Testis (tissue), 3 donors: ENCODE results near the gene PSMB9. TPM values are rescaled to one million over a fixed set of nuclear protein-coding genes. Genes with fewer than 3 reads are reported as not detected.

Experiments
- DNase-seq: peaks from one replicate; pipeline ENCODE4 v3.0.0-alpha.2; 2019
- H3K27ac ChIP-seq, 2 donors: fragments of 200-600 bp; sonication (generic); one replicate each; pipeline ENCODE4 v1.5.1; 2019
- H3K27me3 ChIP-seq: fragments of 200-600 bp; sonication (generic); one replicate; pipeline ENCODE4 v1.5.1; 2019
- H3K36me3 ChIP-seq: fragments of 200-600 bp; sonication (generic); one replicate; pipeline ENCODE4 v1.5.1; 2017; ENCODE audit warnings: low read depth; ENCODE audit errors: missing control alignments
- H3K4me1 ChIP-seq: fragments of 200-600 bp; sonication (generic); one replicate; pipeline ENCODE4 v1.5.1; 2019
- H3K4me3 ChIP-seq, 2 donors: fragments of 200-600 bp; sonication (generic); one replicate each; pipeline ENCODE4 v1.5.1; 2017 to 2019
- H3K9me3 ChIP-seq: fragments of 200-600 bp; sonication (generic); one replicate; pipeline ENCODE4 v1.5.1; 2017
- POLR2A ChIP-seq: fragments of 450-650 bp; IDR thresholded peaks from one replicate; pipeline ENCODE4 v1.6.1; 2017; ENCODE audit warnings: antibody characterized with exemption, mild to moderate bottlenecking, moderate library complexity
- whole genome bisulfite sequencing, 2 donors: methylation state at CpG; one replicate each; pipeline ENCODE4 v1.1.5; 2018; 5-methylcytosine and 5-hydroxymethylcytosine counted together
- intact Hi-C: fragments of 100-400 bp; cut with DNase I; formaldehyde crosslinking; loops from one replicate; pipeline ENCODE4 v1.15.1; 2023; ENCODE audit warnings: low total_unique reads
- polyA plus RNA-seq: library from polyadenylated mRNA; stranded (reverse); fragments of 350-450 nt; fragmentation: Illumina TruSeq; extraction: RNeasy Lipid Tissue Mini Kit (QIAGEN cat#74804); gene quantifications from one replicate; pipeline ENCODE4 v1.2.3, GENCODE V29; 2014; ENCODE audit warnings: low read depth, low replicate concordance; ENCODE audit not compliant: insufficient read depth
- total RNA-seq, 2 donors: library from RNA; depleted of rRNA; stranded (reverse); fragments of >200 nt; gene quantifications; one replicate each; pipeline ENCODE4 v1.2.3, GENCODE V29; 2016
- TF ChIP-seq, protein P1 (sequence below), 3 experiments: fragments of 450-650 bp in 2 of 3; fragments of 200-600 bp in 1 of 3; sonication (generic) in 1 of 3; IDR thresholded peaks; one replicate each; pipeline ENCODE4 v1.5.1; 2016 to 2019; ENCODE audit warnings: antibody characterized with exemption in 3 of 3, mild to moderate bottlenecking in 2 of 3, moderate library complexity in 1 of 3

Gene PSMB9
- total and polyA plus RNA-seq, 3 donors from 2014 or later, result 6.2 to 29.7 (median 7.9) TPM

DNA sequence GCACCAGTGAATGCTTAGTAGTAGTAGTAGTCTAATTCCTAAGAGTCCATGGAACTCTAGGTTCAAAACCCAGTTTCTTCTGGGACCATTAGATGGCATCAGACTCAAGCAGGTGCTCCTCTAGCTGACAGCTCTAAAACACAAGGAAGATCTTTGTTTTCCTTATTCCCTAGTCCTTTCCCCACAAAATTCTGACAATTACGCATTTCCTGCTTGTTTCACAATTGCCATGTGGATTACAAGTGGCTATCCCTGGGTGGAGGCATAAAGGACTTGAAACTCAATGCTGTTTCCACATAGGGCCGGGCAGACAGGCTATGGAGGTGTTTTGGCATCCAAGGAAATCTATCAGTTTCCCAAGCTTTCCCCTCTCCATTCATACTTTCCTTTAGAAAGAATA lies 28.0 kb upstream of the PSMB9 start:
- H3K4me1 ChIP-seq, result no peaks in the 10 kb centered on the region
- no peak overlapping the region for H3K27ac ChIP-seq
- no peak for TF ChIP-seq POLR2A
- TF ChIP-seq, protein P1, sequence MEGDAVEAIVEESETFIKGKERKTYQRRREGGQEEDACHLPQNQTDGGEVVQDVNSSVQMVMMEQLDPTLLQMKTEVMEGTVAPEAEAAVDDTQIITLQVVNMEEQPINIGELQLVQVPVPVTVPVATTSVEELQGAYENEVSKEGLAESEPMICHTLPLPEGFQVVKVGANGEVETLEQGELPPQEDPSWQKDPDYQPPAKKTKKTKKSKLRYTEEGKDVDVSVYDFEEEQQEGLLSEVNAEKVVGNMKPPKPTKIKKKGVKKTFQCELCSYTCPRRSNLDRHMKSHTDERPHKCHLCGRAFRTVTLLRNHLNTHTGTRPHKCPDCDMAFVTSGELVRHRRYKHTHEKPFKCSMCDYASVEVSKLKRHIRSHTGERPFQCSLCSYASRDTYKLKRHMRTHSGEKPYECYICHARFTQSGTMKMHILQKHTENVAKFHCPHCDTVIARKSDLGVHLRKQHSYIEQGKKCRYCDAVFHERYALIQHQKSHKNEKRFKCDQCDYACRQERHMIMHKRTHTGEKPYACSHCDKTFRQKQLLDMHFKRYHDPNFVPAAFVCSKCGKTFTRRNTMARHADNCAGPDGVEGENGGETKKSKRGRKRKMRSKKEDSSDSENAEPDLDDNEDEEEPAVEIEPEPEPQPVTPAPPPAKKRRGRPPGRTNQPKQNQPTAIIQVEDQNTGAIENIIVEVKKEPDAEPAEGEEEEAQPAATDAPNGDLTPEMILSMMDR (IDR thresholded peaks at IDR 0.05), result peak in 2 of 3 experiments; percentile 5 to 26
- H3K4me3 ChIP-seq, result no peak overlapping the region
- WGBS, 2 donors, result 48 to 57% methylated on average over 2 of the region's 2 CpGs
- H3K9me3 ChIP-seq, result no peaks in the 10 kb centered on the region
- intact Hi-C loops, result no loop called here
- no peak for DNase-seq
- H3K27me3 ChIP-seq, result no peaks in the 10 kb centered on the region
- H3K36me3 ChIP-seq, result no peaks in the 10 kb centered on the region

DNA sequence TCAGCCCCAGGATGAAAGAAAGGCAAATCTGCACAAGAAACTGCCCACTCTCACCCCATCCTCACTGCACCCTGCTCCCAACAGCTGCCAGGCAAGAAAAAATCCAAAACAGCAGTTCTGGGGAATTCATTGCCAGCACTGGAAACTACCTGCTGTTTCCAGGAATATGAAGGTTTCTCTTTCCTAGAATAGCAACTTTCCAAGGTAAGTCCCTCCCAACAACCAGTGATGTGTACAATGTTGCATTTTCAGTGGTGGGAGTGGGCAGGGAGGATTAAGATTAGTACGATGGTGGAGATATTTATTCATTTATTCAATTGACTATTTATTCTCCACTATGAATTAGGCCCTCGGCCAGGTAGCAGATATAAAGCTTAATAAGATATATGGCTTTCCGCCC lies 27.0 kb upstream of the PSMB9 start:
- no peak overlapping the region for H3K27ac ChIP-seq
- H3K9me3 ChIP-seq, result no peaks in the 10 kb centered on the region
- no peak for DNase-seq
- no peak overlapping the region for H3K4me3 ChIP-seq
- intact Hi-C loops, result no loop called here
- 53 to 66% methylated on average over 3 of the region's 3 CpGs for WGBS, 2 donors
- H3K36me3 ChIP-seq, result no peaks in the 10 kb centered on the region
- TF ChIP-seq, protein P1 (IDR thresholded peaks at IDR 0.05), result no peak
- no peak for TF ChIP-seq POLR2A
- no peaks in the 10 kb centered on the region for H3K27me3 ChIP-seq
- H3K4me1 ChIP-seq, result no peaks in the 10 kb centered on the region

DNA sequence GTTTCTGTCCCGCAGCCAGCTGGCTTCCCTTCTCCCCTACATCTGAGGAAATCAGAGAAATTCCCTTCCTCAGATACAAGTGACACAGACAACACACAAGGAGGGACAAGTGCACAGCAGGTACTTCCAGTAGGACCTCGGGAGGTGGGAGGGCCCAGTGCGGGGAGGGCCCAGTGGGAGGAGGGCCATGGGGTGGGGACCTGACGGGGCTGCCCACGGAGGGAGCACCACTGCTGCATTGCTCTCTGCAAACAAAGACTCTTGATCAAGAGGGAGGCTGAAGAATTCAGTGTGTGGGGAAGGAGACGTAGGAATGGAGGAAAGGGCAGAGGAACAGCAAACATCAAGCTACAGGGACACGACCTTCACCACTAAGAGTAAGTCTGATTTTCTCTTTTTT lies 24.5 kb upstream of the PSMB9 start:
- intact Hi-C loops, result no loop called here

GRCh38 chr6:32830017-32830416 lies 24.0 kb upstream of the PSMB9 start:
- Histone ChIP-seq H3K27ac (no peak overlapping the region), H3K4me3 (no peak overlapping the region), H3K36me3 (no peaks in the 10 kb centered on the region), H3K9me3 (no peaks in the 10 kb centered on the region), H3K4me1 (no peaks in the 10 kb centered on the region), H3K27me3 (no peaks in the 10 kb centered on the region)
- intact Hi-C loops, result no loop called here
- no peak for TF ChIP-seq POLR2A
- TF ChIP-seq, protein P1 (IDR thresholded peaks at IDR 0.05), result no peak
- WGBS, 2 donors, result 91% methylated on average over 4 to 5 of the region's 5 CpGs
- DNase-seq, result no peak

More for the DNA sequence above, 24.5 kb upstream of the PSMB9 start:
- TF ChIP-seq, protein P1 (IDR thresholded peaks at IDR 0.05), result no peak
- TF ChIP-seq POLR2A, result no peak
- Histone ChIP-seq H3K4me1 (no peaks in the 10 kb centered on the region), H3K27me3 (no peaks in the 10 kb centered on the region), H3K9me3 (no peaks in the 10 kb centered on the region), H3K36me3 (no peaks in the 10 kb centered on the region), H3K27ac (no peak overlapping the region), H3K4me3 (no peak overlapping the region)
- WGBS, 2 donors, result 75% methylated on average over 6 to 7 of the region's 7 CpGs
- DNase-seq, result no peak

- no peaks in the 10 kb centered on the region for H3K36me3 ChIP-seq
- H3K27ac ChIP-seq, result no peak overlapping the region
- DNase-seq, result no peak
- no peak overlapping the region for H3K4me3 ChIP-seq
- H3K27me3 ChIP-seq, result no peaks in the 10 kb centered on the region
- H3K4me1 ChIP-seq, result no peaks in the 10 kb centered on the region
- WGBS, 2 donors, result 74 to 93% methylated on average over 5 of the region's 5 CpGs
- TF ChIP-seq POLR2A, result no peak
- TF ChIP-seq, protein P1 (IDR thresholded peaks at IDR 0.05), result no peak
- intact Hi-C loops, result no loop called here
- no peaks in the 10 kb centered on the region for H3K9me3 ChIP-seq
Observed at GRCh38 chr6:32830936-32831335, 23.1 kb upstream of the PSMB9 start.
